SU-DHL-6 (cell line): ENCODE results near the gene GTPBP4.

Source experiments
- H2AFZ ChIP-seq: fragments of 200-600 bp; sonication (generic); 2 replicates; pipeline ENCODE4 v1.6.1; 2014; ENCODE audit warnings: low read depth, mild to moderate bottlenecking, moderate library complexity, mixed read lengths, antibody characterized with exemption, low read length; ENCODE audit not compliant: severe bottlenecking
- H3F3A ChIP-seq: fragments of 200-600 bp; shearing (Covaris generic); 2 replicates; pipeline ENCODE4 v1.6.0; 2016; ENCODE audit warnings: antibody characterized with exemption, mild to moderate bottlenecking; ENCODE audit not compliant: insufficient read depth
- H3K27ac ChIP-seq: fragments of 200-600 bp; sonication (generic); 2 replicates; pipeline ENCODE4 v1.5.1; 2016; ENCODE audit warnings: low read depth, mild to moderate bottlenecking, low read length, moderate library complexity, mixed read lengths
- H3K27me3 ChIP-seq: fragments of 200-600 bp; sonication (generic), shearing (Covaris generic); 2 replicates; pipeline ENCODE4 v1.6.0; 2014; ENCODE audit warnings: mild to moderate bottlenecking, low read length
- H3K36me3 ChIP-seq: fragments of 200-600 bp; sonication (generic); 2 replicates; pipeline ENCODE4 v1.6.1; 2014; ENCODE audit warnings: mild to moderate bottlenecking, low read length, mixed read lengths
- H3K4me2 ChIP-seq: fragments of 300-600, 200-600 bp; shearing (Covaris generic), sonication (generic); 2 replicates; pipeline ENCODE4 v1.6.0; 2014; ENCODE audit warnings: low read length, low read depth, mild to moderate bottlenecking; ENCODE audit not compliant: poor library complexity, severe bottlenecking
- H3K4me3 ChIP-seq: fragments of 200-600 bp; sonication (generic); 2 replicates; pipeline ENCODE4 v1.5.1; 2014; ENCODE audit warnings: antibody characterized with exemption, low read length, mild to moderate bottlenecking, mixed read lengths; ENCODE audit not compliant: insufficient read depth, poor library complexity, severe bottlenecking
- H3K79me2 ChIP-seq: fragments of 200-600 bp; sonication (generic); 2 replicates; pipeline ENCODE4 v1.6.1; 2014; ENCODE audit warnings: mild to moderate bottlenecking, low read length, moderate library complexity; ENCODE audit not compliant: insufficient read depth
- H3K9ac ChIP-seq: fragments of 200-600 bp; sonication (generic); 2 replicates; pipeline ENCODE4 v1.7.0; 2014; ENCODE audit warnings: mild to moderate bottlenecking, low read length
- H3K9me2 ChIP-seq: fragments of 200-600 bp; sonication (generic); replicated peaks from 2 replicates; pipeline ENCODE4 v1.6.1; 2014; ENCODE audit warnings: low read length; ENCODE audit not compliant: insufficient read depth
- H3K9me3 ChIP-seq: fragments of 200-600 bp; sonication (generic); 2 replicates; pipeline ENCODE4 v1.6.1; 2014; ENCODE audit warnings: low read length, mixed read lengths; ENCODE audit not compliant: insufficient read depth
- H4K20me1 ChIP-seq: fragments of 200-600 bp; sonication (generic); 2 replicates; pipeline ENCODE4 v1.6.1; 2014; ENCODE audit warnings: low read depth, mild to moderate bottlenecking, antibody characterized with exemption, low read length, moderate library complexity, mixed read lengths
- EZH2phosphoT487 ChIP-seq: fragments of 200-600 bp; sonication (generic), shearing (Covaris generic); conservative IDR thresholded peaks from 2 replicates; pipeline ENCODE4 v1.6.1; 2018; ENCODE audit warnings: mild to moderate bottlenecking, antibody characterized with exemption, low read length, moderate library complexity, mixed read lengths
- TF ChIP-seq, protein P1 (sequence below): fragments of 200-600 bp; sonication (generic); IDR thresholded peaks from one replicate; pipeline ENCODE4 v1.5.1; 2017; ENCODE audit warnings: antibody characterized with exemption, mild to moderate bottlenecking, low read length, moderate library complexity; ENCODE audit not compliant: insufficient read depth, poor library complexity, severe bottlenecking

Gene GTPBP4

DNA sequence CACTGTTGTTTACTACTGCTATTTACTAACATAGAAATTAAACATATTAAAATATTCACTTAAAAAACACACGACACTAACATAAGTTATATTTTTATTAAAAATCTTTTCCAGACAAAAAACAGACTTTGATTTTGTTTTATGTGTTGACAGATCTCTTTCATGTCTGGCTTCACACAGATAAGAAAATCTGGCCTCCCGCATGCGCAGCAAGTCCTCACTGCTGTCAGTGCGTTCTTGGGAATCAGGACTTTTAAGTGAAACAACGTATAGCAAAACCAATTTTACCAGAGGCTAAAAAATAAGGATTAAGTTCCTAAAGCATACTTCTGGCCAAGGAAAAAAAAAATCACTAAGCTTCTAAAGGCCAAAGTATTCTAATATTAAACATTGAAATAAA is 61.9 kb downstream of the GTPBP4 start:
- H3K36me3 ChIP-seq = peaks cover 31% of the 10 kb centered on the region
- H3K4me2 ChIP-seq = peak overlapping the region; percentile 97
- H3K27ac ChIP-seq = peak overlapping the region; percentile 93
- TF ChIP-seq EZH2phosphoT487 = no peak
- TF ChIP-seq, protein P1, sequence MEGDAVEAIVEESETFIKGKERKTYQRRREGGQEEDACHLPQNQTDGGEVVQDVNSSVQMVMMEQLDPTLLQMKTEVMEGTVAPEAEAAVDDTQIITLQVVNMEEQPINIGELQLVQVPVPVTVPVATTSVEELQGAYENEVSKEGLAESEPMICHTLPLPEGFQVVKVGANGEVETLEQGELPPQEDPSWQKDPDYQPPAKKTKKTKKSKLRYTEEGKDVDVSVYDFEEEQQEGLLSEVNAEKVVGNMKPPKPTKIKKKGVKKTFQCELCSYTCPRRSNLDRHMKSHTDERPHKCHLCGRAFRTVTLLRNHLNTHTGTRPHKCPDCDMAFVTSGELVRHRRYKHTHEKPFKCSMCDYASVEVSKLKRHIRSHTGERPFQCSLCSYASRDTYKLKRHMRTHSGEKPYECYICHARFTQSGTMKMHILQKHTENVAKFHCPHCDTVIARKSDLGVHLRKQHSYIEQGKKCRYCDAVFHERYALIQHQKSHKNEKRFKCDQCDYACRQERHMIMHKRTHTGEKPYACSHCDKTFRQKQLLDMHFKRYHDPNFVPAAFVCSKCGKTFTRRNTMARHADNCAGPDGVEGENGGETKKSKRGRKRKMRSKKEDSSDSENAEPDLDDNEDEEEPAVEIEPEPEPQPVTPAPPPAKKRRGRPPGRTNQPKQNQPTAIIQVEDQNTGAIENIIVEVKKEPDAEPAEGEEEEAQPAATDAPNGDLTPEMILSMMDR = no peak
- H3K9ac ChIP-seq = peak overlapping the region; percentile 93
- no peaks in the 10 kb centered on the region for H3K9me2 ChIP-seq
- no peaks in the 10 kb centered on the region for H3K27me3 ChIP-seq
- H3F3A ChIP-seq = peaks cover 42% of the 10 kb centered on the region
- peak overlapping the region; percentile 81 for H3K4me3 ChIP-seq
- peaks cover 17% of the 10 kb centered on the region for H4K20me1 ChIP-seq
- H3K79me2 ChIP-seq = peaks cover 81% of the 10 kb centered on the region
- no peaks in the 10 kb centered on the region for H3K9me3 ChIP-seq
- H2AFZ ChIP-seq = peak overlapping the region; percentile 42

DNA sequence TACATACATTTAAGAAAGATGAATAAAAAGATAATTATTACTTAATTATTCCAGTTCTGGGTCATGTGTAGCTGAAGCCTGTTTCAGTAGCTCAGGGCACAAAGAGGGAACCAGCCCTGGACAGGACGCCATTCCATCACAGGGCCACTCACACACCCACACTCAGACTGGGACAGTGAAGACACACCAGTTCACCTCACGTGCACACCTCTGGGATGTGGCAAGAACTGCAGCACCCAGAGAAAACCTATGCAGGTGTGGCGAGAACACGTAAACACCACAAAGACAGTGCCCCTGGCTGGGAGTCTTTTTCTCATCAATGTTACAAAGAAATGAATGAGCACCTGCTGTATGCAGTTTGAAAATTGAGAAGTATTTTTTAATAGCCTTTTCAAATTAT is 62.3 kb downstream of the GTPBP4 start:
- Histone ChIP-seq H3K27ac (peak overlapping the region; percentile 93), H3K36me3 (peaks cover 29% of the 10 kb centered on the region), H3K9me3 (no peaks in the 10 kb centered on the region)

DNA sequence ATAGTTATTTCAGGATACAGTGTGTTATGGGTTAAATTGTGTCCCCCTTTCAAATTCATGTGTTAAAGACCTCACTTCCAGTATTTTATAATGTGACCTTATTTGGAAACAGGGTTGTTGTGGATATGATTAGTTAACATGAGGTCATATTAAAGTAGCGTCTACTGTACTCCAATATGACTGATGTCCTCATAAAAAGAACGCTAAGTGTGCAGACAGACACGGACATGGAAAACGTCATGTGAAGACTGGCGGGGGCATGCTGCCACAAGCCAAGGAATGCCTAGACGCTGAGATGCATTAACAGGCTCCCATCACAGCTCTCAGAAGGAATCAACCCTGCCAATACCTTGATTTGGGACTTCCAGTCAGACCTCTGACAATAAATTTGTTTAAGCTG is 66.5 kb downstream of the GTPBP4 start:
- Histone ChIP-seq H3K27me3 (no peaks in the 10 kb centered on the region), H4K20me1 (peaks cover 16% of the 10 kb centered on the region), H3K27ac (peak overlapping the region; percentile 84; the same call in 1 of the 2 replicates), H3K9ac (peak overlapping the region; percentile 86), H3F3A (peaks cover 23% of the 10 kb centered on the region), H3K36me3 (peaks cover 26% of the 10 kb centered on the region; the same call in 1 of the 2 replicates), H3K4me3 (peak overlapping the region; percentile 82), H3K4me2 (peak overlapping the region; percentile 98), H3K79me2 (peaks cover 93% of the 10 kb centered on the region), H3K9me3 (no peaks in the 10 kb centered on the region), H3K9me2 (no peaks in the 10 kb centered on the region), H2AFZ (no peak overlapping the region)
- TF ChIP-seq, protein P1 = no peak
- TF ChIP-seq EZH2phosphoT487 = no peak

More for the DNA sequence above, 62.3 kb downstream of the GTPBP4 start:
- Histone ChIP-seq H2AFZ (no peak overlapping the region), H3K79me2 (peaks cover 81% of the 10 kb centered on the region), H3K27me3 (no peaks in the 10 kb centered on the region), H4K20me1 (peaks cover 21% of the 10 kb centered on the region), H3K9me2 (no peaks in the 10 kb centered on the region), H3K4me3 (peak overlapping the region; percentile 81), H3K9ac (peak overlapping the region; percentile 93), H3F3A (peaks cover 42% of the 10 kb centered on the region), H3K4me2 (peak overlapping the region; percentile 97)
- TF ChIP-seq, protein P1 = no peak
- no peak for TF ChIP-seq EZH2phosphoT487
